HS-27A (cell line): ENCODE data around the gene EML3.
A peak's percentile ranks its signal among the peaks of the same experiment; 100 is the strongest.
"Not testable (repeated sequence)": the region's sequence is repeated elsewhere in the genome, so short reads cannot be mapped to it uniquely, and the experiment has no call there.

Experiments used
- DNase-seq: peaks from one replicate; pipeline ENCODE4 v3.0.0-alpha.2; 2012; ENCODE audit warnings: low read depth, missing footprints

Gene EML3

DNA sequence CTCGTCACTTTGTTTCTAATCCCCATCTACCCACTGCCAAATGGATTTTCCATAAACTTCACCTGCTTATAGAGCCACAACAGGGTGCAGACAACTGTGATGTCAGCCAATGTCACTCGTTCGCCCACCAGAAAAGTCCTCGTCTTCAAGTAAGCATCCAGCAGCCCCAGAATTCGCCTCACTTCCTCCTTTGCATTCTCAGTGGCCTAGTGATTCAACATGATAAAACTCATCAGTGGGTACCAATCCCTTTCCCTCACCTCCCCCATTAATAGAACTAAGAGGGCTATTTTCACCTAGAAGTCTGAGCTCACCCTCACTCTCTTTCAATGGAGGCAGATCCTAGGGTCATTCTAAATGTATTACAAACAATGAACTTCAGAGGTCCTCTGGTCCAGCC lies 41.7 kb downstream of the EML3 start:
- not testable (repeated sequence) for DNase-seq

DNA sequence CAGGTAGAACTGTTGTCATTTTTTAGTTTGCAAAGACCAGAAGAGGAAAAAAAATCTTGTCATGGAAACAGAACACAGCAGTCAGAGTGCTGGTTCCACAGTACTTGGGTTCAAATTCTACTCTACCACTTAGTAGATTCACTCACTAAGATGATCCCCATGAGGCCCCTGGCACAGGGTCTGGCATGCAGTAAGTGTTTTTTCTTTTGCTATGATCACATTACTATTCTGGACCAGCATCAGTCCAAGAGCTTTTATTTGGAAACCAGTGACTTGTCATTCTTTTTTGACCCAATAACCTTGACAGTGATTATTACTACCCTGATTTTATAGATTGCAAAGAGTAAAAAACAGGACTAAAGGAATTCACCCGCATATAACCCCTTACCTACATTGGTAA lies 43.0 kb downstream of the EML3 start:
- no peak for DNase-seq

DNA sequence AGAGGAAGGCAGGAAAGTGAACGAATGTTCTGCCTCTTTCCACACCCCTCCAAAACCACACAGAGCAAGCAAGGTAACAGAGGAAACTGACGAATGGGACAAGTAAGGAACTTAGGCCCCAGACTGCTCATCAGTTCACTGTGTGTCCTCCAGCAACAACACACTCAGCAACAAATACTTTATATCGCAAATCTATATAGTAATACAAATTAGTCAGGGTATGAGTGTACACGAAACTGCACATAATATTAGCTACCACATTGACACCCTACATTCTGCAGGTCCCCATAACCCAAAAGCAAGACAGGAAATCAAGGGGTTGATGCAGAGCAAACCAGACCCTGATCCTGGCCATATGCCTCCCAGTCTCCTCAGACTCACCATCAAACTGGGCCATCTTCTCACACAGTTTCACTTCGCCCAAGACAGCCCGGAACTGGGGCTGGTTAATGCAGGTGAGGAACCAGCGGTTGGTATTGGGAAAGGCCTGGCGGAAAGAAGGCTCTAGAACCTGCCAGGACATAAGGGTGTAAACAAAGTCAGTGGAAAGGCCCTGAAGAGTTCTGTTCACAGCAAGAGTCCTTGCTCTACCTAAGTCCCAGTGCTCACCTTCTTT lies 45.4 kb downstream of the EML3 start:
- DNase-seq: no peak

DNA sequence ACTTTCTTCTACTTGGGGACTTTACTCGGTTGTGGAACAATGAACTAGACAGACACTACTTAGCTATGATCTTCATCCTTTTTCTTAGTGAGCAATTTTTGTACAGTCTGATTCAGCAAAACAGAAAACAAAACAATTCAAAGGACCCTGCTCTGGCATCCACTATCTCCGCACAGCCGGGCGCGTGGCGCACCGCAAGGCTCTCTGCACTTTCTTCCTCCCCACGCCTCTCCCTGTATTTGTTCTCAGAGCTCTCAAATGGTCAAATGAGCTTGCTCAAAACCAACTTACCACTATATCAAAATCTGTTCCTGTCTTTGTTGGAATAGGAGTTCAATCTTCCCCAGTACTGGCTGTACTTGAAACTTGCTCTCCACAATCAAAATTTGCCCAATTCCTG lies 46.3 kb downstream of the EML3 start:
- DNase-seq: no peak

DNA sequence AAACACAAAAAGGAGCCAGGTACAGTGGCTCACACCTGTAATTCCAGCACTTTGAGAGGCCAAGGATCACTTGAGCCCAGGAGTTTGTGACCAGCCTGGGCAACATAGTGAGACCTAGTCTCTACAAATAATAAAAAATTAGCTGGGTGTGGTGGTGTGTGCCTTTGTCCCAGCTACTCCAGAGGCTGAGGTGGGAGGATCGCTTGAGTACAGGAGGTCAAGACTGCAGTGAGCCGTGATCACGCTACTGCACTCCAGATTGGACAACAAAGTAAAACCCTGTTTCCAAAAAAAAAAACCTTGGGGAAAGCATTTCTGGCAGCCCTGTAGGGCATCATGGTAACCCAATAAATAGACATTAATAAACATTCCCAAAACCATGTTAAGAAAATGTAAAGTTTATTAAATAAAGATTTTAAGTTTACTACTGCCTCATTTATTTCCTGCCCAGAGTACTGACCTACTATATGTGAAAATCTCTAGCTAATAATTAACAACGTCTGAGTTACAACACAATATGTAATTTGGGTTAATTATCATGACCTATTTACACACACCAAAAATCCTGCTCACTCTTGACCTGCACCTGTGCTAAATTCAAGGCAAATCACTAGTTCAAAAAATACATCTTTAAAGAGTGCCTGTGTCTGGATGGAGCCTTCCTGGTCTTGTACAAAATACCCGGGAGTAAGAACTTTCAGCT lies 47.3 kb downstream of the EML3 start:
- no peak for DNase-seq

DNA sequence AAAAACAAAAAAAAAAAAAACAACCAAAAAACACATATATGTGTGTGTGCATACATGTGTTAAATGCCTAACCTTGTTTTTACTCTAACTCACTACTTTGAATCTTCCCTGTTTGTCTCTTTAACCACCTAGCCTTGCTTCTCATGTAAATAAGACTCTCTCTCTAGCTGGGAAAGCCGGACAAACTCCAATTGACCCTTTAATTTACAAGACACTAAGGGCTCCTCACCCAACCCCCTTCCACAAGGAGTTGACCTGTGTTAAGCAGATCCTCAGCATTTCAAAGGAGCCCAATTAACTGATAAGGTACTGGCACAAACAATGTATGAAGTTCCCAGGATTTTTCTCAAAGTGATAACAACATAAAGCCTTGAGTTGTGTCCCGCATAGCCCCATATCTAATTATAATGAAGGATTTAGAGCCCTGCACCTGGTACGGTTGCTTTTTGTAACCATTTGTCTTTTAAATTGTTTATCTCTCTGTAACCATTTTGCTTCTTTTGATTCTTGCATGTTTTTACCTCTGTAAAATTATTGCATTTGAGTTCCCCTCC lies 50.8 kb downstream of the EML3 start:
- DNase-seq: not testable (repeated sequence)

DNA sequence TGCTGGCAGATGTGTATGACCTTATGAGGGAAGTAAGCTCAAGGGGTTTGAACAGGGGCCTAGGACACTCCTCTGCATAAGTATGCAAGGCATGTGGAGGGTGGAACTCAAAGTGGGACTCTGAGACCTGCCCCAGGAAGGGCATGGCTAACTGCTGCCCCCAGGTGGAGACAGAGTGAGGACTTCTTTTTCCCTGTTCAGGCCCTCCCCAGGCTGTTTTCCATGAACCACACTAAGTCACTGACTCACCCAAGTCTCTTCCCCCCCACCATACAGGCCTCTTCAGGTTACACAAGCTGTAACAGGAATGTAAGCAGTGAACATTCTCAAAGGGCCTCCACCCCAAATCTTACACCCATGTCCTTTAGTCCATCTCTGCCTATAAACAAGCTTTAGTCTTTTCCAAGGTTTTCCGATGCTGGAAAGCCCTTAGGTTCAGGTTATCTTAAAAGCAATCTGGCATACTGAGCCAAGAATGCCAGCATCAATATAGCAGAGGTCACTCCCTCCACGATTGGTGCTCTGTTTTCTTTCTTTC lies 51.9 kb downstream of the EML3 start:
- DNase-seq: peak; percentile 100

DNA sequence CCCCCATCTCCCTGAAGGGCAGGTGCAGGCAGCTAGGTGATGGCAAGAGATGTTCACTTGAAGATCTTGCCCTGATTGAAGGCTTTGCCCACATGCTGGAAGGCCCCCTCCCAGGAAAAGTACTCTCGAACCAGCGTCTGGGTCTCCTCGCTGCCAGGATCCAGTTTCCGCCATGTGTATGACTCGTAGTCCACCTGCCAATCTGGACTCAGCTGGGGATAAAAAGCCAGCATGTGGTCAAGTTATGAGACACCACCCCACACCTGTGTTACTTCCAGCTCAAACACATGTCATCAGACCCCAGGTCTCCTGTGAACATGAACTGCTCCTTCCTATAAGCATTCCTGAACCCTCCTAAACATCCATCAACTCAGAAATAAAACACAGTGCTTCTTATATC lies 52.9 kb downstream of the EML3 start:
- DNase-seq: not testable (repeated sequence)

DNA sequence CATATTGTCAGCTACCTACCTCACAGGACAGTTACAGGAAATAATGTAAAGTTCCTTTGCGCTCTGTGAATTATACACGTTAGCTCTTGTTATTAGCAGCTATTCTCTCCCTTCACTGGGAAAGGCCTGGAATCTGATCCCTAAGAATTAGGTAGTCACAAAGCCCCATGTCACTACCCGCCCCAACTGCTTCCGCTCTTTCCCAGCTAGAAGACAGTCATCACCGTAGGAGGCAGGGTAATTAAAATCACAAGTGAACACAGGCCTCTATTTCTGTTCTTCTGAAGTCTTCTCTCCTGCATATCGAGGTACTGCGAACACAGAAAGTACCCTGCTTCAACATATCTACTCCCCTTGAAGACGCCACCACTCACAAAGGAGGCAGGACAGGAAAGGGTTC lies 53.4 kb downstream of the EML3 start:
- no peak for DNase-seq

DNA sequence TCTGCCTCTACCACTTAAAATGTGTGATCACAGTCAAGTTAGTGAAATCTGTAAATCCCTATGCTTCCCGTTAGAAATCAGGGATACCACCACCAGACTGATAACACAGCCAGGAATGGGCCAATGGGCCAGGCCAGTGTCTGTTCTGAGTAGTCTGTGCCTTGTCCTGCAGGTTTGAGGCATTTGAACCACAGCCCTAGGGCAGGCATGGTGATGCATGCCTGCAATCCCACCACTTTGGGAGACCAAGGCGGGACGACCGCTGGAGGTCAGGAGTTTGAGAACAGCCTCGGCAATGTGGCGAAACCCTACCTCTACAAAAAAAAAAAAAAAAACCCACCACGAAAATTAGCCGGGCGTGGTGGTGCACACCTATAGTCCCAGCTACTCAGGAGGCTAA lies 53.9 kb downstream of the EML3 start:
- no peak for DNase-seq

DNA sequence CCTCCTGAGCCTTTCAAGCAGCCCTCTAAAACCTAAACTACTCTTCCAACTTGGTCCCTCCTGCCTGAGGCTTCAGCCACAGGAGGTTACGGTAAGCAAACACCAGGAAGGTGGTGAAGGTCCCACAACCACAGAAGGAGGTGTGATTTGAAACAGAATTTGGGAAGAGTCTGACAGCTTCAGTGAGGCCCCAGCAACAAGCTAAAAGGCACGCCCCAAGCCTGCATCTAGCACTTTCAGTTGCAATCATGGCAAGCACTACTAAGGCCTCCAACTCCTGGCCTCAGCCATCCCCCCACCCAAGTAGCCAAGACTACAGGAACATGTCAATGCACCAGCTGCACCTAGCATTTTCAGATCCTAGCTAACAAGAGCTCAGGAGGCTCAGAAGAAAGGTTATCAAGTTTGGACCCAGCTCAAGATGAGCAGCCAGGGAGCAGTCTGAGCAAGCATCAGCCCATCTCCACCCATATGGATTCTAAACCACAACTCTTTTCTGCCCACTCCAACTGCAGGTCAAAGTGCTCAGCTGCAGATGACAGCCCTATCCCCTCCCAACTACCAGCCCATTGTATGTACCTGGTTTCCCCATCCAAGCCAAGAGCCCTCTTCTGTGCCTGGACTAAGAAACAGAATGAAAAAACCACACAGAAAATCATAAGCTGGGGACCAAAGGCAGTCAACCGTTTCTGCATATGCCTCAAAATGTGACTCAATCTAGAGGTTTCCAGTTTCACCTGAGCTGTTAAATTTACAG lies 55.5 kb downstream of the EML3 start:
- no peak for DNase-seq

DNA sequence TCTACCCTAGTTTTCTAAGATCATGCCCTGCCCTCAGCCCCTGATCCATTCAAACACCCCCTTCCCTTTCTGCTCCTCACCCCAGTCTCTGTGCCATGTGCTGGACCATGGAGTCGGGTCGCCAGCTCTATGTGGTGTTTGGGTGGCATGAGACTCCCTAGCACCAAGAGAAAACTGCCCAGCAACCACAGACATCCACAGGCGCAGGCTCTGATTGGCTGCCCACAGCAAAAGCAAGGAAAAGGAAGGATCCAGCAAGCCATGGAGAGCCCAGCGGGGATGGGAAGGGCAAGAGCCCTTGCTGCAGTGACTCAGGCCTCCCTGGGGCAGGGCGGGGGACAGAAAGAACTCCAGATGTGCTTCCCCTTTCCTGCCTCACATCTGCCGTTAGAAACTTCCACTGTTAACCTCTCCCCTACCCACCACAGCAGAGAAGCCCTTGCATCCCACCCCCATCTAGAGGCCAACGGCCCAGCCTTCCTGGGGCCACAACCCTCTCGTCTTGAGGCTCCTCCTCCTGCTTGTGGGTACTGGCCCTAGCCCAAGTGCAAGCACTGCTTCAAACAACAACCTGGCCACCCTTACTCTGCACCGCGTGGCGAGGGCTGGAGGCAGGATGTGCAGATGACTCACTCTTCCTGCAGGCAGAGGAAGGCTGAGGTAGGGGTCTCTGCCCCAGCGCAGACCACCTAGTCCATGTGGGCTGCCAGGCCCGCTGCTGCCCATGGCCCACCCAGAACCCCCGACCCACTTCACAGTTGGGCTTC lies 56.3 kb downstream of the EML3 start:
- DNase-seq: peak; percentile 97

DNA sequence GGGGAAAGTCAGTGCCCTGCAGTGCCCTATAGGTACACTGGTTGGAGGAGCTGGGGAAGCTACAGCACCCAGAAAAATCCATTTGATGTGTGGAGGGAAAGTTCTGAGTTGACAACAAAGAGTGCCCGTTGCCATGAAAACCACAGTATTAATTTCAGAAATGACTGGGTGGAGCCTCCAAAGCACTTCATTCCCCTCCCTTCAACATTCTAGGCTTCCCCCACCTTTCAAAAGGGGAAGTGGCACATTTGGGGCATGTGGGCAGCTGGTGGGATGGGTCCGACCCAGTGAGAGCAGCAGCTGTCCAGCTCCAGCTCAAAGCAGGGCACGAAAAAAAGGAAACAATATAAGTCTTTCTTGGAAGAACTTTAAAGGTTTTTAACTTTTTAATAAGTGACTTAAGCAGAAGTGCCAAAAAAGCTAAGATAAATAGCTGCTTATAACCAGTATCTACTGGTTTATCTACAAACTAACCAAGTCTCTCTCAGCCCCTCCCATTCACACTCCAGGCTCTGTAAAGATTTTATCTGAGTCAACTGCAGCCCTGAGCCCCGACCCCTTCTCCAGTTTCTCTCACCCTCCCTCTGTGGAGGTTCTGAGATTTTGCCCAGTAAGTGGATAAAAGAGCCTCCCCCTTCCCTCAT lies 57.0 kb downstream of the EML3 start:
- DNase-seq: no peak

DNA sequence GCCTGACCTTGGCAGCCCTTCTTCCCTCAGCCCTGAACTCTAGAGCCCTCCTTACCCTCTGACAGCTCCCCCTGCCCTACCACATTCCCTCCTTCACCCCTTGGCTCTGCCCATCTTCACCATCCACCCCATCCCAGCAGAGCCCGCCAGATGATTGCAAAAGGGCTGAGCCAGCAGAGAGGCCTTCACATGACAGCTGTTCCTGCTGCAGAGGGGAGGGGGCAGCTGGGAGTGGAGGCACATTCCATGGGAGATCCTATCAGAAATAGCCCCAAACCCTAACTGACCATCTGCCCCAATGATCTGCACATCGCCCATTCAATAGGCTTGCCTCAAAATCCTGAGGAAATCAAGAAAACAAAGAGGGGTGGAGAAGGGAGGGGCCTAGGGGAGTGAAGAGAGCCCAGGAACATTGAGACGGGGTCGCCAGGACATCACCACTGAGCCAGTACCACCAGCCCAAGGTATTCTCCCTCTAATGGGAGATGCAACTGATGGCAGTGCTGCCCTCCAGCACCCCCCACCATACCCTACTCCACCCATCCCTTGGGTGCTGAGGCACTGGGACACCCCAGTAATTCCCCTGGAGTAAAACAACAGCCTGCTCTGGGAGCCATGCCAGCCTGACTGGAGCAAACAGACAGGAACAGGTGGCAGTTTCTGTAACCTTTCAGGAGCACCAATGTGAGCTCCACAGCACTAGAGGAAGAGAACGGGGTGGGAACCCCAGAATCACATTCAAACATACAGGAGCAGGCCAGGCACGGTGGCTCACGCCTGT lies 58.0 kb downstream of the EML3 start:
- no peak for DNase-seq

DNA sequence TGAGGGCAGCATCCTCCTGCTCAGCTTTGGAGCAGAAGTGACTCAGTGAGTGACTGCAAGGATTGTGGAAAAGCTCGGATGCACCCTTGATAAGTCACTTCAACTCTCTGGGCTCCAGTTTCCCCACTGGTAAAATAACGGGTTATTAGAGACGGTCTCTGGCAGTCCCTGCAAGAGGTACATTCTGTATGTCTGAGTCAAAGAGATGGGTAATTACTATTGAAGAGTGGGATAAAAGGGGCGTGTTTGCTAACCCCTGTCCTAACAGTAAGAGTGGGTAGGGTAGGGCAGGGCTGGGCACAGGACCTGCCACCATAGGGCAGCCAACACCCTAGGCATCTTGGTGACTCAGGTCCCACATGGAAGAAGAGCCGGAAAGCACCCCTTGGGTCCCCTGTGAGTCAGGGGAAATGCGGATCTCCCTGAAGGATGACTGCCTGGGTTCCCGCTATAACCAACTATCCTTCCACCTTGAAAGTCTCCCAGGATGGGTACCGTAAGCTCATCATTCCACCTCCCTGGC lies 58.7 kb downstream of the EML3 start:
- peak; percentile 98 for DNase-seq

DNA sequence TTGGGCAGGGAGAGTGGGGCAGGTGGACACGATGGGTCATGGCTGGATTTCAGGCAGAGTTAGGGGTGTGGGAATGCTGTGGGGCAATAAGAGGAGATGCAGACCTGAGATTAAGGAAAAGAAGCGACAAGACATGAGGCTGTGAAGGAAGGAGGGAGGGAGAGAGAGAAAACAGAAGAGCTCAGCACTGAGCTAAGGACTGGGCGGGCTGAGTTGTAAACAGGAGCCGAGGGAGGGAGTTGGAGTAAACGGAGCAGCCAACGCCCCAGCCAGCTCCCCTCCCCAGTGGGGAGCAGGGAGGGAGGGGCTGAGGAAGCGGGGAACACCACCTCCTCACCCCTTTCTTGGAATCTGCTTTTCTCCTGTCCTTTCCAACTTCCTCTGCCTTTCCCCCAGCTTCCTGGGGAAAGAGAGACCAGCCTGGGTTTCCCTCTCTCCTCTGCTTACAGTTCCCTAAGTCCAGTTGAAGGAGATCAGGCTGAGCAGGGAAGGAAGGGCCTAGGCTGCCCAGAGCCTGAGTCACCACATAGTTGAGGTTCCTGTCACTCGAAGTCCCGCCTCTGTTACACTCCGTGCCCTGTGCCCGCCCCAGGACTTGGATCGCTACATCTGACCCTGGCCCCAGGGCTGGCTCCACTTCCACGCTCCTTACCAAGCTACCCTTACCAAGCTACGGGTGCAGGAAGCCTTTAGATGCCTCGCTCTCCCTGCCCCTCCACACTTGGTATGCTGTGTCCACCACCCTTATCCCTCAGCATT lies 59.3 kb downstream of the EML3 start:
- peak; percentile 99 for DNase-seq

DNA sequence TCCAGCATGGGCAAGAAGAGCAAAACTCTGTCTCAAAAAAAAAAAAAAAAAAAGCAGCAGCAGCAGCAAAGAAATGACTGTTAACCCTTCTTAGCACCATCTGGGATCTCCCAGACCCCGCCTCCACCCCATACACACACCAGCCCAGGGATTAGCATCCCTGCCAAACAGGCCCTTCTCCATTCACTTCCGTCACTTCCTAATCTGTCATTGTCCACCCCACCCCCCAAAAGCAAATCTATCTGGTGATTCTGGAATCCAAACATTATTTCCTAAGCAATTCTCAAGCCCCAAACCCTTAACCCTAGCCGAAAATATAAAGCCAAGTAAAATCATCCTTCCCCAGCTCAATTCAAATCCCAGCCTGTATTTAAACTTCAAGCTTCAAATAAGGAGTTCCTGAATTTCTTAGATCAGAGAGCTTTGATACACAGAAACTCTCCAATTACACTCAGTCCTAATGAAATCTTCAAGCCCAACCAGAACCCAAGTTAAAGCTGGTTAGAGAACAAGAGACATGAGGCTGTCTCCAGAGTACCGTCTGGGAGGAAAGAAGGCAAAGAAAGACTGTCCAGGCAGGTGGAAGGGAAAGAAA lies 60.0 kb downstream of the EML3 start:
- DNase-seq: no peak
